Measurements from ENCODE around the gene SCD.

GRCh38 chr10:100333106-100333505 is 13.9 kb upstream of the SCD start:
- no peak for TF ChIP-seq CTCF (IDR thresholded peaks at IDR 0.05; ENCODE audit: low read depth, low read length)
- TF ChIP-seq EZH2phosphoT487 (IDR thresholded peaks at IDR 0.05; ENCODE audit: low read depth) = no peak
